ENCODE measurements around the gene CLK4.

CLK4 gene

DNA sequence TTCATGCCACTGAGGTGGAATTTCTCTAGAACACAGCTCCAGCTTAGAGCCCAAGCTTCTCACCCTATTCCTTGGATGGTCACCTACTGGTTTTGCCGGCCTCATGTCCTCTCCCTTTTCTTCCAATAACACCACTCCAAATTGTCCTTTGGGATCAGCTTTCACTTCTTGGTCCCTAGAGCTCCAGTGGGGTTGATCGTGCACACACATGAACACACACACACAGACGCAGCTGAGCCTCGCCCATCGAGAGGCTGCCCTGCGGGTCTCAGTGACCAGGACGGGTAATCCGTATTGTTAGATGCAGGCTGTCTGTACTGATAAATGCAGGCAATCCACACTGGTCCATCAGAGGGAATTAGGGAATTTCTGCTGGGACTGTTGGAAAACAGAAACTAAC lies 43.6 kb downstream of the CLK4 start:
- DNase-seq = no peak

DNA sequence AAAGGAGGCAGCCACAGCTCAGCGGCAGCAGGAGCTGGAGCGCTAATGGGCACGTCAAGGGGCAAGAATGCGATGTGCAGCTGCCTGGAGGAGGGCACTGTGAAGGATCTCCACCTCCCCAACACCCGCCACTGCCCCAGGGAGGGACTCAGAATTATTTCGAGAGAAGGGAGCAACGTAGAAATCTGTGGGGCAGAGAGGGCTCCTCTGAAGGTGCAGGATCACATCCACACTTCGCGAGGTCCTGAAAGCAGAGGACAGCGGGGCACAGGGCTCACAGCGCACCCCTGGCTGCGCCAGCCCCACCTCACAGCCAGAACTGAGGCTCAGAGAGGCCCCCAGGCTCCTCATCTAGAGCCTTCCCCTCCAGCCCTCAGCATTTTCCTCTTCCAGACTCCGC lies 44.6 kb downstream of the CLK4 start:
- no peak for DNase-seq

DNA sequence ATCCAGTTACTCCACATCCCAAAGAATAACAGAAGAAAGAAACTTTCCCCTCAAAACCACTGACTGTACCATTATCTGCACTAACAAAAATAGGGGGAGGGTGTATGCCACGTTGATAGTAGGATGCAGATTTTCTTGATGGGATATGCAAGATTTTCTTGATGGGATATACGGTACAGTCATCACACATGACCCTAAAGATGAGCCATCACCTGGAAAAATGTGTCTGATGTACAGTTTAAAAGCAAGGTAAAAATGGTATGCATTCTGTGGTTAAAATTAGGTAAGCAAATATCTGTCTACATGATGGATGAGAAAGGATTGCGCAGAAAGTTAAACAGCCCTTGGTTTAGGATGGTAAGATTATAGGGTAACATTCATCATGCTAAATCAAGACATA lies 45.2 kb downstream of the CLK4 start:
- no peak for DNase-seq

DNA sequence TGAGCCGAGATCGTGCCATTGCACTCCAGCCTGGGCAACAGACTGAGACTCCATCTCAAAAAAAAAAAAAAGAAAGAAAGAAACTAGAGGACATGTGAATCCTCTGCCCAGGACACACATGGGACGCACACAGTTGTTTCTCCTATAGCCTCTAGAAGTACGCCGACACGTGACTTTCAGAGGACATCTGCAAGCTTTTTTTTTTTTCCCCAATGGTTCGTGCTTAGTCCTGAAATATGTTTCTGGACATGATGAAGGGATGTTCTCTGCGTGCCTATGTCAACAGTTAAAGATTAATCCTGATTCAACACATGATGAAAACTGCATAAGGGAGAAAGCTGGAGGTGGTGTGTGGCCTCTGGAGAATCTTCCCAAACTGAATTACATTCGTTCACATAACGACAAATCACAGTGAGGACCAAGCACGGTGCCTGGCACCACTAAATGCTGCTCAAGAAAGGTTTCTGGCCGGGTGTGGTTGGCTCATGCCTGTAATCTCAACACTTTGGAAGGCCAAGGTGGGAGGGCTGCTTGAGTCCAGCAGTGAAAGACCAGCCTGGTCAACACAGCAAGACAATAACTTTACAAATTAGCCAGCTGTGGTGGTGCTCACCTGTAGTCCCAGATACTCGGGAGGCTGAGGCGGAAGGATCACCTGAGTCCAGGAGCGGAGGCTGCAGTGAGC lies 46.4 kb downstream of the CLK4 start:
- no peak for DNase-seq

DNA sequence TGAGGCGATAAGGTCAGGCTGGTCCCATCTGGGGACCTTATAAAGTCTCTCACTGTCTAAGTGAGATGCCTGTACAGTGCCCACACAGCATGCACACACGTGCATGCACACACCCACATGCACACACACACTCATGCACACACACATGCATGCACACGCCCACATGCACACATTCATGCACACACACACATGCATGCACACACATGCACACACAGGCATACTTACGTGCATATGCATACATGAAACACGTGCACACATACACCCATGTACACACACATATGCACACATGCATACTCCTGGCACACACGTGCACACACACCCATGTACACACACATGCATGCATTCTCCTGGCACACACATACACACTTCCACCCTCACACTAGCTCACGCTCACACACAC lies 48.9 kb downstream of the CLK4 start:
- no peak for DNase-seq

DNA sequence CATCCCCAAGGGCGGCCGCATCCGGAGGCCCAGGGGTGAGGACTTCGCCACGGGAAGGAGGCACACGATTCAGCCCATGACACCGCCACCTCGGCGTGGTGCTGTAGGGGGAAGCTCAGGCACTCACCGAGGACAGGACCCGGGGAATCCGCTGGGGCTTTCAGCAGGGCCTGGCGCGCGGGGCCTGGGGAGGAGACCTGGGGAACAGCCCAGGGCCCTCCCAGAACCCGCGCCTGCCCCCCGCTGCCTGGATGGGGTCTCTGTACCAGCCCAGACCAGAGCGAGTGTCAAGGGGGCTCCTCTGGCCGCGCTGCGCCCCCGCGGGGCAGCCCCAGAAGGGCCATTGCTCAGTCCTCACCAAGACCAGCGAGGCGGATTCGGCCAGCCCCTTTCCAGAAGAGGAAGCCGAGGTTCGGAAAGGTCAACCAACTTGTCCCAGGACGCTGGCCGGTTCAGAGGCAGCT lies 49.4 kb downstream of the CLK4 start:
- no peak for DNase-seq

DNA sequence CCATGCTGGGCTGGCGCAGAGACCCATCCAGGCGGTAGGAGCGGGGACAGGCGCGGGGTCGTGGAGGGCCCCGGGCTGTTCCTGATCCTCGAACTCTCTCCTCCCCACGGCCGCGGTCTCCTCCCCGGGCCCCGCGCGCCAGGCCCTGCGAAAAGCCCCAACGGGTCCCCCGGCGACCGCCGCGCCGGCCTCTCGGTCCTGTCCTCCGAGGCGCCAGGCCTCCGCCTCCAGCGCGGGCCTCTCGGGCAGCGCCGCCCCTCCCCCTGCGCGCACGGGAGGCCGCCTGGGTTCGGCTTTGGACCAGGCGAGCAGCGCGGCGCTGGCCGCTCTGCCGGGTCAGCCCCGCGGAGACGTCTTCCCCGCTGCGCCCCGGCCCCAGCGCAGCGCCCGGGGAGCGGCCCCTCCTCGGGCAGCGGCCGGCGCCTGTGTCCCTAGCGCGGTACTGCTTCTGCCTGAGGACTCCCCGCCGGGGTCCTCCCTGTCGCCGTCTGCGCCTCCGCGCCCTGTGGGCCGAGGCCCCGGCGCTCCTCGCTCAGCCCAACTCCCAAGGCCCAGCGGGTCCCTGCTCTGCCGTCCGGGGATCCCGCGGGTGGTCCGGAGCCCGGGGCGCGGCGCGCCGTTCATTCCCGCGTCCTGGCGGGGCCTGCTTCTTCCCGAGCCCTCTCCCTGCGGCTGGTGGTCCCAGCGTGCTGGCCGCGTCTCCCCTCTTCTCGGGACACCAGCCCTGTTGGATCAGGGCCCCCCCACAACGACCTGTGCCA lies 50.1 kb downstream of the CLK4 start:
- no peak for DNase-seq

DNA sequence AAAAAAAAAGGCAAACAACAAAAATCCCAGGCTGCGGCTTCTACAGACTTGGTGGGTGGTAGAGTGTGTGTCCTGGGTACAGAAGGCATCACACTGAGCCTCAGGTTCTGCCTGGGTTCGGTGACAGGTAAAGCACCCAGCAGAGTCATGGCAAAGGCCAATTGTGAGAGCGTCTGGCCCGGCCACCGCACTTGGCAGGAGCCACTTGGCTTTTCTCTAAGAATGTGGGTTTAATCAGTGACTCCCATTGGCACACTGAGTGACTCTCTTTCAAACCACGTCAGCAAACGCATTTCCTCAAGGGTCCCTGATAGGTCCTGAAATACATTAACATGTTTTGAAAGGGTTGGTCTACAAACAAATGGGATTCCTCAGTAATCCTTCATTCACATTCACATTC lies 53.6 kb downstream of the CLK4 start:
- no peak for DNase-seq

DNA sequence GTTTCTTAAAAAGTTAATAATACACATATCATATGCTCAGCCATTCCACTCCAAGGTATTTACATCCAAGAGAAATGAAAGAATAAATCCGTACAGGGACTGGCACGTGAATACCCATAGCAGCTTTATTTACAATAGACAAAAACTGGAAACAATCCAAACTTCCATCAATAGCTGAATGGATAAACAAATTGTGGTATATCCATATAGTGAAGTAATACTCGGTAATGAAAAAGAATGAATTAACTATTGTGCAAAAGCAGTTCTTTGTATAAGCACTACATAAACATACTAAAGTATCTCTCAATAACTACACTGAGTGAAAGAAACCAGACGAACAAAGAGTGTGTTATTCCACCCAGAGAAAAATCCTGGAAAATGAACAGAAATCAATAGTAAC lies 54.2 kb downstream of the CLK4 start:
- no peak for DNase-seq

DNA sequence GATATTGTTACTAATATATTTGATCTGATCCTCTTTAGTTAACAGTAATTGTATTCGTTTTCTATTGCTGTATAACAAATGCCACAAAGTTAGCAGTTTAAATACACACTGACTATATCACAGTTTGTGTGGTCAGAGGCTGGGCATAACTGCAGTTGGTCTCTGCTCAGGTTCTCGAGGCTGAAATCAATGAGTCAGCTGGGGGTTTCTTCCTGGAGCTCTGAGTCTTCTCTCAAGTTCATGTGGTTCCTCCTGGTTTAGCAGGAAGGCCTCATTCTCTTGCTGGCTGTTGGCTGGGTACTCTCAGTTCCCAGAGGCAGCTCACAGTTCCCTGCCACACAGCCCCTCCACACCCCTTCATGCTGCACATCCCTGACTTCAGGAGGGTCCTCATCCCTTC lies 57.4 kb downstream of the CLK4 start:
- DNase-seq = no peak

DNA sequence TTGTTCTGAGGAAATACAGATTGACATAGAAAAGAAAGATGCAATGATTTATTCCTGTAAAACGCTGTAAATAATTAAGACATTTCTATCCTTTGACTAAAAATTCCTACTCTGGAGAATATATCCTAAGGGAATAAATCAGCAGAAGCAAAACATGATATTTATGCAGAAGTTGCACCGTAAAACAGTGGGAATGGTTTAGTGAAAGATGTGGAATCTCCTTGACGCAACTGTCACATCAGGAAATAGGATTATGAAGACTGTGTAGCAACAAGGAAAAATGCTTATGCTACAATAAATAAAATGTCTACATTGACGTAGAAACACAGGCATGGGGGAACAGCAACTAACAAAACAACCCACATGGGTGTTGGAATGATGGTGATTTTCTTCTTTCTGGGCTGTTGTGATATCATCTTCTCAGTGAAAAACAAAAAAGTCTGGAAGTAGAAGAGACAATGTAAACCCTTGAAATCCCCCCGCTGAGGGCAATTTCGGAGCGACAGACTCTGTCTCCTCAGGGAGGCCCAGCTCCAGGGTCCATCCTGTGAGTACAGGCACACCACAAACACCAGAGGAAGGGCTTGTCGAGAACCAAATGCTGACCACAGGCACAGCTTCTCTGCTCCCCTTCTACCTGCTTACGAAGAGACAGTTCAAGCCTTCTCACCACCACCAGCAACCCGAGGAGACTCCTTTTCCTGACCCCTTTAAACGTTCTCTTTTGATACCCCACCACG lies 61.9 kb downstream of the CLK4 start:
- no peak for DNase-seq

DNA sequence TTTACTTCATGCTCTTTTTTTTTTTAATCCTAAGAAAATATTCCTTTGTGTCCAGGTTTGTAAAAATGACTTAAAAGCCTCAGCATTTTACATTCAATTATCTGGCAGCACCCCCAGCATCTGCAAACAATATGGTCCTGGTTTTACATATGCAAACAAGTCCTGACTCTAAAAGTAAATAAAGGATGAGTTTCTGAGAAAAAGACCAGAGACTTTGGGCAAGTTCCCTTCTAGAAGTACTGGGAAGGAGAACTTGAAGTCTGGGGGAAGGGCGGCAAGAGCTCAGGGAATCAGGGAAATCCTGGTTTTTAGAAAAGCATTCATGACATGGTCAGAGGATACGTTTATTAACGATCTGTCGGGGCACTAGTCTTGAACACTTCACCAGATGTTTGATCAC lies 62.5 kb downstream of the CLK4 start:
- DNase-seq = no peak

DNA sequence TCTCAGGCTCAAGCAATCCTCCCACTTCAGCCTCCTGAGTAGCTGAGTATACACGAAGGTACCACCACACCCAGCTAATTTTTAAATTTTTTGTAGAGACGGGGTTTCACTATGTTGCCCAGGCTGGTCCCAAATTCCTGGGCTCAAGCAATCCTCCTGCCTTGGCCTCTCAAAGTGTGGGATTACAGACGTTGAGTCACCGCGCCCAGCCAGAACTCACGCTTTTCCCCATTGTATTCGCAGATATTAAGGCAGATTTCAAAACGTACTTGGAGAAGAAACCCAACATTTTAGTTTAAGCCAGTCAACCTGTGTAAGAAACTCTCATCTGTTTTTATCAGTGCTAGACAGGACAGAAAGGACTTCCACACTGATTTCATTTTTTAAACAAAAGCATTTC lies 63.2 kb downstream of the CLK4 start:
- DNase-seq = no peak

DNA sequence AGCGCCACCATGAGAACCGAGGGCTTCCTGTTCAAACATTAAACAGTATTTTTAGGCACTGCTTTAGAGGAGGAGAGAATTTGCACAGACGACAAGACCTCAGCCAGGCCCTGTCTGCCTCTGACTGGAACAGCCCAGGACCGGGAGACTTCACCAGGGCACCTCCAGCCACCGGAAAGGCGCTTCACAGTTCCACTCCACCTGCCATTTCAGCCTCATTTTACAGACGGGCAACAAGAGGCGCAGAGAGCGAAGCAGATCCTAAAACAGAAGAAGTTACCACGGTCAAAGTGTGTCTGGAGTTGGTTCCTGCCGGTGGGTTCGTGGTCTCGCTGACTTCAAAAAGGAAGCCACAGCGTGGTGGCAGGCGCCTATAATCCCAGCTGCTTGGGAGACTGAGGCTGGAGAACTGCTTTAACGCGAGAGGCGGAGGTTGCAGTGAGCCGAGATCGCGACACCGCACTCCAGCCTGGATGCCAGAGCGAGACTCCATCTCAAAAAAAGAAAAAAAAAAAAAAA lies 65.0 kb downstream of the CLK4 start:
- no peak for DNase-seq

DNA sequence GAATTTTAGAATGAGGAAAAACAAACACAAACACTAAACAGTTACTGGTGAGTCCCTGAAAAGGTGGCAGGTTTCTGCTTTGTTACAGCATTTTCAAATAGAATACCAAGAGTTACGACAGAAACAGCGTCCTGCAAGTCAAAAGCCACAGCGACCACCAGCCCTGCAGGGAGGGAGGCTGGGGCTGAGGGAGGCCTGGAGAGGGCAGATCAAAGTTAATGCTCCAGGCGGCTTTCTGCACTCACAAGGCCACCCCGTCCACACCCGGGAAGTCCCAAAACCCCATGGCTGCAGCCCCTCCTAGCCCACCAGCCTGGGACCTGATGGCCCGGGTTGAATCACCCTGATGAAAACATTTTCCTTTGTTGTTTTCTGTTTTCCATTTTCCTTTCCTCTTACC lies 65.9 kb downstream of the CLK4 start:
- no peak for DNase-seq

DNA sequence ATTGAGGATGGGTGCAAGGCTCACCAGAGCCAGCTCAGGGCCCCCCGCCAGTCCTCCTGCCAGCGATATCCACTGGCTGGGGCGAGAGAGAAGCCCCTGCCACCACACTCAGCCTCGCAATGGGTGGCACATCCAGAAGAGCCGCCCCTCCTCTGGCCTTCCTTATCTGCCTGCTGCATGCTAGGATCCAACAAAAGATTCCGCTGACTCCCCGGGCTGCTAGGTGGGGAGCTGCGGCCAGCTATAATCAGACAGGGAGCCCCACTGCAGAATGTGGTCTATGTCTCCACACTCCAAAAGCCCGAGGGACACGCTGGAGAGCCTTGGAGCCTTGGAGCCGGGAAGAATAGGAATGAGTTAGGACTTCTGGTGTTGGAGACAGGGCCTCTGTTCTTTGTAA lies 69.4 kb downstream of the CLK4 start:
- DNase-seq = no peak

DNA sequence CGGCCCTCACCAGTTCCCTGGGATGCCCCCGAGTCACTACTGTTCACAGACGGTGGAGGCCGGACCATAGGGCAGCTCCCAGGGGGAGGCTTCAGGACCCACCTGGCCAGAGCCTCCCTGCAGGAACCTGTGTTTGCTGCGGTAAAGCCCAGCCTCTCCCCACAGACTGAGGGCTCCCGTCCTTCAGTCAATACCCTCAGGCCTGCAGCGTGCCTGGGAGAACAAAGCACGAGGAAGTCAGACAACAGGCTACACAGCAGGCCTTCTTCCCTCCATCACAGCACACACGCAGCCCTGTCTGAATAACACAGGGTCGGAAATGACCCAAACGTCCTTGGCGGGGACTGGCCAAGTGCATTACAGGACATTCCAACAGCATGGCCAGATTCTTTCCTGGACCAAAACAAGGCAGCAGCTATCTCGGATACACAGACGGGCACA lies 71.1 kb downstream of the CLK4 start:
- DNase-seq = no peak

DNA sequence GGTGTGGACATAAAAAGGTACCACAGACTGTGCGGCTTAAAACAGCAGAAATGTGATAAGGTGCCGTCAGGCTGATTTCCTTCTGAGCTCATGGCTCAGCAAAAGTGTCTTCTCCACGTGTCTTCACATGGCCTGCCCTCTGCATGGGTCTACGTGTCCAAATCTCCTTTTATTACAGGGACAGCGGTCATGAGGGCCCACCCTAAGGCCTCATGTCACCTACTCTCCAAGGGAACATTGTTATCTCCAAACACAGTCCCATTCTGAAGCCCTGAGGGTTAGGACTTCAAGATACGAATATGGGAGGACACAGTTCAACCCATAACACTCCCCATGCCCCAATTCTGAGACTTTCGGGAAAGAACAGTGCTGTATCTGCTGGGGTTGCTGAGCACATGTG lies 71.8 kb downstream of the CLK4 start:
- no peak for DNase-seq

DNA sequence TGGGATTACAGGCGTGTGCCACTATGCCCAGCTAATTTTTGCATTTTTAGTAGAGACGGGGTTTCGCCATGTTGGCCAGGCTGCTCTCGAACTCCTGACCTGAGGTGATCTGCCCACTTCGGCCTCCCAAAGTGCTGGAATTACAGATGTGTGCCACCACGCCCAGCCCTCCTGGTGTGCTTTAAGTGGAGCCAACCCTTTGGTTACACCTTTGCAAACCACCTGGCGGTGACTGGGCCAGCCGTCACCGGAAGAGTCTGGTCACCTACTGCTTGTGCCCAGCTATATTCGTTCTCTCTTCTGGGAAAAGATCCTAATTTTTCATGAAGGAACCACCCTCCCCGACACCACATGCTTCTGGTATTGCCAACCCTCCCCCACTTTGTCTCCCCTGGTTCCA lies 72.5 kb downstream of the CLK4 start:
- DNase-seq = no peak

DNA sequence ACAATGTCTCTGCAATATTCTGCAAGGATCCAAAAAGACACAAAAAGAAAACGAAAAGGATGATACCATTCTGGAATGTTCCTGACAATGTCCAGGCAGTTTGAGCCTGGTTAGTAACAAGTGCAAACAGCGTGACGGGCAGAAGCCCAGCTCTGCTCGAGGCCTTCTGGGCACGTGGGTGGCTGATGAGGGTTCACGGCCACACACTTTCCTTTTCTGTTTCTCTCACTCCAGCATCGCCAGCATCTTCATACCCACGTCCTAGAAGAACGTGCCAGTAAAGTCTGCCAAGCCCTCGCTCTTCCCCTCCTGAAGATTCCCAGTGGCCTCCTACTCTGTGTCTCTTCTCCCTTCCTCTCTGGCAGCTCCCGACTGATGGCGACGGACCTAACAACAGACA lies 73.3 kb downstream of the CLK4 start:
- DNase-seq = no peak
